Ovary (tissue), 9 donors: Measurements from ENCODE around the gene CYP2W1. TPM values are rescaled to one million over a fixed set of nuclear protein-coding genes. Genes with fewer than 3 reads are reported as not detected.

Source experiments
- DNase-seq, 5 donors: peaks; one replicate each; pipeline ENCODE4 v3.0.0-alpha.2; 2019 to 2020
- H3K27ac ChIP-seq, 2 donors: fragments of 200-600 bp; one replicate each; pipeline versions ENCODE4 v1.5.1 to v1.8.0; 2019 to 2022
- H3K27me3 ChIP-seq: fragments of 200-600 bp; one replicate; pipeline ENCODE4 v1.8.0; 2022
- H3K36me3 ChIP-seq: fragments of 200-600 bp; sonication (generic); one replicate; pipeline ENCODE4 v1.5.1; 2019
- H3K4me1 ChIP-seq: one replicate; pipeline ENCODE4 v1.8.1; 2013; ENCODE audit warnings: mild to moderate bottlenecking, moderate library complexity; ENCODE audit not compliant: insufficient read depth
- H3K4me3 ChIP-seq: fragments of 200-600 bp; sonication (generic); one replicate; pipeline ENCODE4 v1.5.1; 2017
- H3K9me3 ChIP-seq, 2 donors: fragments of 200-600 bp in 1 of 2; sonication (generic) in 1 of 2; one replicate each; pipeline versions ENCODE4 v1.5.1 to v1.8.1; 2013 to 2019; ENCODE audit warnings: mild to moderate bottlenecking in 1 of 2, moderate library complexity in 1 of 2
- EP300 ChIP-seq: sonication (generic); formaldehyde crosslinking; IDR thresholded peaks from one replicate; pipeline ENCODE4 v1.6.1; 2017; ENCODE audit warnings: antibody characterized with exemption
- POLR2A ChIP-seq: fragments of 450-650 bp; IDR thresholded peaks from one replicate; pipeline ENCODE4 v1.6.1; 2017; ENCODE audit warnings: antibody characterized with exemption, mild to moderate bottlenecking, moderate library complexity
- WGBS, 3 donors: extraction: QIAGEN DNeasy Blood & Tissue Kit in 1 of 3; methylation state at CpG; one replicate each; pipeline versions ENCODE4 v1.1.5 to v1.1.7; 2013 to 2017; 5-methylcytosine and 5-hydroxymethylcytosine counted together
- intact Hi-C, 4 donors: fragments of 100-400 bp; cut with DNase I; formaldehyde crosslinking; loops; one replicate each; pipeline versions ENCODE4 v1.11.0 to v1.15.1; 2022 to 2023
- polyA plus RNA-seq, 2 donors: library from polyadenylated mRNA; stranded (reverse); fragments of 200-250 nt in 1 of 2; fragments of 350-450 nt in 1 of 2; fragmentation: Illumina TruSeq in 1 of 2; extraction: RNeasy Lipid Tissue Mini Kit (QIAGEN cat#74804) in 1 of 2; gene quantifications; one replicate each; pipeline ENCODE4 v1.2.3, GENCODE V29; 2013 to 2014
- total RNA-seq, 7 donors: library from RNA; depleted of rRNA in 2 of 7; stranded (reverse); fragments of >200 nt in 2 of 7; fragmentation: NEBNext Ultra II Directional in 3 of 7; extraction: Animal tissue kit (Norgen Biotek cat#: 25700) in 3 of 7; gene quantifications; one replicate each; pipeline versions ENCODE4 v1.1.0 to v1.2.4, GENCODE V29; 2016 to 2023
- TF ChIP-seq, protein P1 (sequence below), 3 donors: fragments of 450-650 bp in 2 of 3; fragments of 200-600 bp in 1 of 3; IDR thresholded peaks; one replicate each; pipeline versions ENCODE4 v1.5.1 to v1.8.0; 2016 to 2022; ENCODE audit warnings: antibody characterized with exemption in 3 of 3, mild to moderate bottlenecking in 1 of 3
- donor health status: DM: no; HTN: no; CAD: no; lungs with moderate emphysema.
- donor health status: DM: no; HTN: no; CAD: no.
- donor health status: Bipolar disorder and iron deficiency.
- donor health status: DM: yes; HTN: yes; CAD: no.
- donor health status: DM: no; HTN: no; CAD: no.
- donor health status: DM: yes; HTN: yes; CAD: no.

Gene CYP2W1
- total and polyA plus RNA-seq, 9 donors = 0.64 to 5.2 (median 2.7) TPM; not detected in 2

DNA sequence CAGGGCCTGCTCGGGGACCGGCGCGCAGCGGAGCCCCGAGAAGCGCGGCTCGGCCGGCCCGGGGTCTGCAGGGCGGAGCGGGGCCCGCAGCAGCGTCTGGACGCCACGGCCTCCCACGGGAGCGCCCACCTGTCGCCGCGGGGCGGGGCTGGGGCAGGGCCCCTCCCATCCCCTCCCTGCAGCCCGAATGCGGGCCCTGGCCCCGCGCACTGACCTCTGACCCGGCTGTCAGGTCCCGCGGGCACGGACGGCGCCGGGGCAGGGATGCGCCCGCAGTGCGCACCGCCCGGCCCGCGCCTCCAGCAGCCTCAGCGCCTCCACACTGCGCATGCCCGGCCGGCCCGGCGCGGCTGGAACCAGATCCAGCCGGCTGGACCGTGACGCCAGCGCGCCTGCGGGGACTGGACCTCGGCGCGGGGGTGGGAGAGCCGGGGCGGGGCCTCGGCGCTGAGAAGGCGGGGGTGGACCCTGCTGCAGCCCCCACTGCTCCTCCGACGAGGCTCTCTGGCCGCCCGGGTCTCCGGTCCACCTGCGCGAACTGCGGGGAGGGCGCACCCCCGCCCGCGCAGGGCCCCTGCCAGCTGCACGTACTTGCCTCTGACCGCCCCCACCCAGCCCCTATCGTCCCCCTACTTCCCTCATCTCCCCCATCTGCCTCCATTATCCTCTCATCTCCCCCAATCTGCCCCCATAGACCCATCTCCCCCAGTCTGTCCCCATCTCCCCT, 45.2 kb downstream of the CYP2W1 start:
- H3K27ac ChIP-seq = peak overlapping the region; percentile 96 to 99
- H3K36me3 ChIP-seq = no peaks in the 10 kb centered on the region
- H3K9me3 ChIP-seq = no peaks in the 10 kb centered on the region
- TF ChIP-seq EP300 (no peak), POLR2A (peak; percentile 88)
- peaks cover 1% of the 10 kb centered on the region for H3K4me1 ChIP-seq
- peak; percentile 94 to 97 (median 96) for DNase-seq
- intact Hi-C loops = loop anchor here in 1 of 4 donors (2.0 kb wide), 1 partner anchor 15 kb away; no protein-coding TSS in a partner anchor
- H3K27me3 ChIP-seq = no peaks in the 10 kb centered on the region
- peak overlapping the region; percentile 69 for H3K4me3 ChIP-seq
- WGBS, 3 donors = 0 to 1% (median 0%) methylated on average over 38 to 77 of the region's 77 CpGs

DNA sequence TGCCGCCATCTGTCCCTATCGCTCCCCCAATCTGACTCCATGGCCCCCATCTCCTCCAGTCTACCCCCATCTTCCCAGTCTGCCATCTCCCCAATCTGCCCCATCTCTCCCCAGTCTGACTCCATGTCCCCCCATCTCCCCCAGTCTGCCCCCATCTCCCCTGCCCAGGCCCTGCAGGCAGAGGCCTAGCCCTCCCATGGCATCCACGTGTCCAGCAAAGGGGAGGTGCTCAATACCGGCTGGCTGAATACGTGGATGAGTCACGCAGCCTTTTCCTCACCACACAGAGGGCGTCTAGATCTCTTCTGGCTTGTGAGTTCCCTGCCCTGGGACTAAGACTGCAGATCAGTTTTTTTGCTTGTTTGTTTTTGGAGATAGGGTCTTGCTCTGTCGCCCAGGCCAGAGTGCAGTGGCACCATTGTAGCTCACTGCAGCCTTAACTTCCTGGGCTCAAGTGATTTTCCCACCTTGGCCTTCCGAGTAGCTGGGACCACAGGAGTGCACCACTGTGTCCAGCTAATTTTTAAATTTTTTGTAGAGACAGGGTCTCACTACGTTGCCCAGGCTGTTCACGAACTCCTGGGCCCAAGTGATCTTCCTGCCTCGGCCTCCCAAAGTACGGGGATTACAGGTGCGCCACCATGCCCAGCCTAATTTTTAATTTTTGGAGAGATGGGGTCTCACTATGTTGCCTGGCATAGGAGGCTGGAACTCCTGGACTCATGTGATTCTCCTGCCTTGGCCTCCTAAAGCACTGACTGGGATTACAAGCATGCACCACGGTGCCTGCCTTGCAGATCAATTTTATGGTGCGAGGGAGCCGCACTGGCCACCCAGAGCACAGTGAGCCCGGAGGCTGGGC, 46.0 kb downstream of the CYP2W1 start:
- H3K27ac ChIP-seq = peak overlapping the region; percentile 96 to 99
- DNase-seq = peak; percentile 84 to 92 (median 88)
- H3K4me3 ChIP-seq = peak overlapping the region; percentile 69
- TF ChIP-seq POLR2A (no peak), EP300 (no peak)
- TF ChIP-seq, protein P1, sequence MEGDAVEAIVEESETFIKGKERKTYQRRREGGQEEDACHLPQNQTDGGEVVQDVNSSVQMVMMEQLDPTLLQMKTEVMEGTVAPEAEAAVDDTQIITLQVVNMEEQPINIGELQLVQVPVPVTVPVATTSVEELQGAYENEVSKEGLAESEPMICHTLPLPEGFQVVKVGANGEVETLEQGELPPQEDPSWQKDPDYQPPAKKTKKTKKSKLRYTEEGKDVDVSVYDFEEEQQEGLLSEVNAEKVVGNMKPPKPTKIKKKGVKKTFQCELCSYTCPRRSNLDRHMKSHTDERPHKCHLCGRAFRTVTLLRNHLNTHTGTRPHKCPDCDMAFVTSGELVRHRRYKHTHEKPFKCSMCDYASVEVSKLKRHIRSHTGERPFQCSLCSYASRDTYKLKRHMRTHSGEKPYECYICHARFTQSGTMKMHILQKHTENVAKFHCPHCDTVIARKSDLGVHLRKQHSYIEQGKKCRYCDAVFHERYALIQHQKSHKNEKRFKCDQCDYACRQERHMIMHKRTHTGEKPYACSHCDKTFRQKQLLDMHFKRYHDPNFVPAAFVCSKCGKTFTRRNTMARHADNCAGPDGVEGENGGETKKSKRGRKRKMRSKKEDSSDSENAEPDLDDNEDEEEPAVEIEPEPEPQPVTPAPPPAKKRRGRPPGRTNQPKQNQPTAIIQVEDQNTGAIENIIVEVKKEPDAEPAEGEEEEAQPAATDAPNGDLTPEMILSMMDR (IDR thresholded peaks at IDR 0.05) = no peak
- H3K36me3 ChIP-seq = no peaks in the 10 kb centered on the region
- intact Hi-C loops = loop anchor here in 1 of 4 donors (2.0 kb wide), 1 partner anchor 14 kb away; no protein-coding TSS in a partner anchor
- no peaks in the 10 kb centered on the region for H3K9me3 ChIP-seq
- no peaks in the 10 kb centered on the region for H3K27me3 ChIP-seq
- H3K4me1 ChIP-seq = peaks cover 1% of the 10 kb centered on the region
- WGBS, 3 donors = 52 to 54% (median 52%) methylated on average over 18 of the region's 18 CpGs

DNA sequence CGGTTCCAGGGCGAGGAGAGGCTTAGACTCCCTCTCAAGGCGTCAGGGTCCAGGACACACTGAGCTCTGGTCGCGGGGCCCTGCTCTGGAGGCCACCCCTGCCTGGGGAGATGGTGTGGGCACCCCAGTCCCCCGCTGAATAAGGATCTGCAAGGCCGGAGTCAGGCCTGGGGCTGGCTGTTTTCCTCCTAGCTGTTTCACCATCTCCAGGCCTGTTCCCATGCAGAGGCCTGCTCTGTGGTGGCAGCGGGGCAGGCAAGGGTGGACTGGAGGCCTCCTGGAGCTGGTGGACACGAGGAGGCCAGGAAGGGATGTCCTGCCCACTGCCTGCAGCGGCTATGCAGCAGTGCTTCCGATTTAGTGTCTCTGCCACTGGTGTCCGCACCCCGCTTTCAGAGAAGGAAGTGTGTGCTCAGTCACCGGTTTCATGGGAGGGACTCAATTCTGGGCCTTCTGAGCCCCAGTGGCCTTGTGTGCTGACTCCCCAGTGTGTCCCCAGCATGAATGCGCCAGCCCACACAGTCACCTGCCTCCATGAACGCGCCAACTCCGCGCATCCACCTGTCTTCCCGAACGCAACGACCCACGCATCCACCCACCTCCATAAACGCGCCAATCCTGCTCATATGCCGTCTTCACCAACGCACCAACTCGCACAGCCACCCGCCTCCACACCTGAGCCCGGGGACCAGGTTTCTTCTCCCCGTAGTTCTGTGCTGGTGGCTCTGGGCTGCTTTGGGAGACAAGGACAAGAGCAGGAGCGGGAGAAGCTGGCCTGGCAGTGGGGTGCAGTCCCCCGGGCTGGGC, 46.9 kb downstream of the CYP2W1 start:
- Histone ChIP-seq H3K9me3 (no peaks in the 10 kb centered on the region), H3K4me1 (peaks cover 1% of the 10 kb centered on the region), H3K4me3 (no peak overlapping the region), H3K27me3 (no peaks in the 10 kb centered on the region), H3K36me3 (no peaks in the 10 kb centered on the region), H3K27ac (peak overlapping the region in 1 of 2 donors; percentile 96)
- TF ChIP-seq, protein P1 (IDR thresholded peaks at IDR 0.05) = no peak
- TF ChIP-seq POLR2A = no peak
- no peak for TF ChIP-seq EP300
- intact Hi-C loops = loop anchor here in 1 of 4 donors (2.0 kb wide), 1 partner anchor 13 kb away; no protein-coding TSS in a partner anchor
- no peak for DNase-seq
- 93 to 95% (median 93%) methylated on average over 32 to 33 of the region's 33 CpGs for WGBS, 3 donors

DNA sequence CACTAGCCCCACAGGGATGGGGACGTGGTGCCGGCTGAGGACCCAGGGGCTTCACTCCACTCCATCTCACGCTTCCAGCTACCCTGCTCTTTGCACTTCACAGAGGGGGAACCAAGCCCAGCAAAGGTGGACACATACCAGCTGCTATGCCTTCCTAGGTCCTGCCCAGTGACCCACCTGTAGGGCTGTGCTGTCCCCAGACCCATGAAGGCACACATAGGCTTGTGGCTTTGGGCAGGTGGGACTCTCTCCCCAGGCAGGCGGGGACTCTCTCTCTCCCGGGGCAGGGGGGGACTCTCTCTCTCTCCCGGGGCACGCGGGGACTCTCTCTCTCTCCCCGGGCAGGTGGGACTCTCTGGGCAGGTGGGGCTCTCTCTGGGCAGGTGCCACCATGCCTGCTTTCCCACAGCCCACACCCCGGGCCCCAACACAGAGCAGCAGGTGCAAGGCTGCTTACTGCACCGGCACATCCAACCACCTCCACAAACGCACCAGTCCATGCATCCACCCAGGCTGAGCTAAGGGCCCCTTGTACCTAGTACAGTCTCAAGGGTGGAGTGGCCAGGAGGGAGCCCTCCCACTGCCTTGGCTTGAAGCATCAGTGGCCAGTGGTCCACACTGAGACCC, 47.6 kb downstream of the CYP2W1 start:
- H3K4me1 ChIP-seq = peaks cover 1% of the 10 kb centered on the region
- H3K36me3 ChIP-seq = no peaks in the 10 kb centered on the region
- no peak overlapping the region for H3K4me3 ChIP-seq
- no peak overlapping the region for H3K27ac ChIP-seq
- 82 to 91% (median 83%) methylated on average over 11 to 12 of the region's 12 CpGs for WGBS, 3 donors
- DNase-seq = no peak
- H3K27me3 ChIP-seq = no peaks in the 10 kb centered on the region
- no peaks in the 10 kb centered on the region for H3K9me3 ChIP-seq
- TF ChIP-seq, protein P1 (IDR thresholded peaks at IDR 0.05) = no peak
- TF ChIP-seq POLR2A (no peak), EP300 (no peak)
- intact Hi-C loops = no loop called here
